Prostate gland (tissue), 2 donors: ENCODE results near the gene DBX1.

Experiments
- CTCF ChIP-seq, 4 experiments: fragments of 200-600 bp in 2 of 4; fragments of 450-650 bp in 2 of 4; sonication (generic) in 2 of 4; IDR thresholded peaks; 1 replicate in 3 of 4; 2 replicates in 1 of 4; pipeline ENCODE4 v1.5.1; 2016 to 2019; ENCODE audit warnings: antibody characterized with exemption in 4 of 4, mild to moderate bottlenecking in 2 of 4, moderate library complexity in 2 of 4
- POLR2A ChIP-seq: fragments of 450-650 bp; IDR thresholded peaks from one replicate; pipeline ENCODE4 v1.6.1; 2016; ENCODE audit warnings: antibody characterized with exemption, mild to moderate bottlenecking

- TF ChIP-seq CTCF (IDR thresholded peaks at IDR 0.05) (no peak), POLR2A (no peak)
Observed at GRCh38 chr11:20194470-20194869, 34.2 kb upstream of the DBX1 start.
